Subcutaneous adipose tissue (tissue), 4 donors: Measurements from ENCODE around the gene F2RL3. TPM values are rescaled to one million over a fixed set of nuclear protein-coding genes. Genes with fewer than 3 reads are reported as not detected.

Source experiments
- CTCF ChIP-seq: fragments of 450-650 bp; IDR thresholded peaks from one replicate; pipeline ENCODE4 v1.5.1; 2016; ENCODE audit warnings: low read depth, mild to moderate bottlenecking, control low read depth, antibody characterized with exemption, moderate library complexity
- small RNA-seq: library from RNA; depleted of rRNA; stranded (forward); fragments of <200 nt; gene quantifications from one replicate; pipeline ENCODE3, GENCODE V24; 2016
- total RNA-seq, 4 donors: library from RNA; depleted of rRNA; stranded (reverse); fragments of >200 nt; gene quantifications; one replicate each; pipeline ENCODE4 v1.1.0, GENCODE V29; 2016

Gene F2RL3
- total RNA-seq, 4 donors from 2014 or later = 2.5 to 24.1 (median 10.6) TPM

GRCh38 chr19:16936901-16937300 is 48.1 kb downstream of the F2RL3 start:
- TF ChIP-seq CTCF = no peak

GRCh38 chr19:16938211-16938610 is 49.4 kb downstream of the F2RL3 start:
- TF ChIP-seq CTCF = no peak

- no peak for TF ChIP-seq CTCF
These were observed 51.8 kb downstream of the F2RL3 start for GRCh38 chr19:16940626-16941025.

Small RNA genes lying within 50 kb of the gene (small RNA-seq; reads per million reads assigned to genes)
- gene RN7SL823P = not detected
- not detected for gene RN7SL835P

Other genes with a start within 250 kb of the F2RL3 start
- 100 to 1,000 TPM in 3 of 4 donors, 10 to 100 TPM in 1; 91.1 to 127 (median 113) TPM for gene SMIM7, start 228.9 kb upstream of the F2RL3 start, total RNA-seq
- 1 to 10 TPM; 1.8 to 6.0 (median 2.2) TPM for gene TMEM38A, start 227.9 kb upstream of the F2RL3 start, total RNA-seq
- gene NWD1, start 169.2 kb upstream of the F2RL3 start, total RNA-seq = under 1 TPM in 1 of 4 donors, not detected in 3; under 0.01 TPM
- 10 to 100 TPM; 44.4 to 94.0 (median 50.5) TPM for gene SIN3B, start 59.6 kb upstream of the F2RL3 start, total RNA-seq
- gene CPAMD8, start 137.8 kb downstream of the F2RL3 start, total RNA-seq = 10 to 100 TPM in 2 of 4 donors, 1 to 10 TPM in 2; 3.7 to 75.5 (median 22.0) TPM
- gene HAUS8, start 186.5 kb downstream of the F2RL3 start, total RNA-seq = 1 to 10 TPM; 3.3 to 6.5 (median 4.8) TPM
- gene MYO9B, start 186.8 kb downstream of the F2RL3 start, total RNA-seq = 100 to 1,000 TPM in 1 of 4 donors, 10 to 100 TPM in 3; 72.0 to 158 (median 82.8) TPM